Spleen (tissue), 7 donors: ENCODE results near the gene ARSB.

ENCODE experiments used
- POLR2AphosphoS5 ChIP-seq, 3 donors: sonication (generic); formaldehyde crosslinking; IDR thresholded peaks; one replicate each; pipeline ENCODE4 v1.5.1; 2017; ENCODE audit warnings: antibody characterized with exemption in 3 of 3
- TF ChIP-seq, protein P1 (sequence below), 11 experiments: fragments of 200-600 bp in 7 of 11; fragments of 450-650 bp in 4 of 11; sonication (generic) in 4 of 11; IDR thresholded peaks in 8 of 11; conservative IDR thresholded peaks in 3 of 11; 1 replicate in 7 of 11; 2 replicates in 4 of 11; pipeline versions ENCODE4 v1.4.0 to v1.8.0; 2016 to 2021; ENCODE audit warnings: antibody characterized with exemption in 11 of 11, inconsistent platforms in 4 of 11, mild to moderate bottlenecking in 1 of 11
- donor health status: DM: no; HTN: no; CAD: no; lungs with moderate emphysema.
- donor health status: DM: no; HTN: no; CAD: no.
- donor health status: DM: no; HTN: no; CAD: no.

DNA sequence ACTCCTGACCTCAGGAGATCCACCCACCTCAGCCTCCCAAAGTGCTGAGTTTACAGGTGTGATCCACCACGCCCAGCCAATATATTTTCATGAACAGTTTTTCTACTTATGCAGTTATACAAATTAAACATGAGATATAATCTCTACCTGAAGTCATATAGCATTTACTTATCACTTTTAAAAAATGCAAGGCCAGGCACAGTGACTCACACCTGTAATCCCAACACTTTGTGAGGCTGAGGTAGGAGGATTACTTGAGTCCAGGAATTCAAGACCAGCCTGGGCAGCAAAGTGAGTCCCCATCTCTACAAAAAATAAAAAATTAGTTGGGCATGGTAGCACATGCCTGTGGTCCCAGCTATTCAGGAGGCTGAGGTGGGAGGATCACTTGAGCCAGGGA is 171.8 kb downstream of the ARSB start:
- TF ChIP-seq, protein P1, sequence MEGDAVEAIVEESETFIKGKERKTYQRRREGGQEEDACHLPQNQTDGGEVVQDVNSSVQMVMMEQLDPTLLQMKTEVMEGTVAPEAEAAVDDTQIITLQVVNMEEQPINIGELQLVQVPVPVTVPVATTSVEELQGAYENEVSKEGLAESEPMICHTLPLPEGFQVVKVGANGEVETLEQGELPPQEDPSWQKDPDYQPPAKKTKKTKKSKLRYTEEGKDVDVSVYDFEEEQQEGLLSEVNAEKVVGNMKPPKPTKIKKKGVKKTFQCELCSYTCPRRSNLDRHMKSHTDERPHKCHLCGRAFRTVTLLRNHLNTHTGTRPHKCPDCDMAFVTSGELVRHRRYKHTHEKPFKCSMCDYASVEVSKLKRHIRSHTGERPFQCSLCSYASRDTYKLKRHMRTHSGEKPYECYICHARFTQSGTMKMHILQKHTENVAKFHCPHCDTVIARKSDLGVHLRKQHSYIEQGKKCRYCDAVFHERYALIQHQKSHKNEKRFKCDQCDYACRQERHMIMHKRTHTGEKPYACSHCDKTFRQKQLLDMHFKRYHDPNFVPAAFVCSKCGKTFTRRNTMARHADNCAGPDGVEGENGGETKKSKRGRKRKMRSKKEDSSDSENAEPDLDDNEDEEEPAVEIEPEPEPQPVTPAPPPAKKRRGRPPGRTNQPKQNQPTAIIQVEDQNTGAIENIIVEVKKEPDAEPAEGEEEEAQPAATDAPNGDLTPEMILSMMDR (IDR thresholded peaks at IDR 0.05 in 8 of 11, conservative IDR thresholded peaks at IDR 0.05 in 3 of 11) = no peak
- TF ChIP-seq POLR2AphosphoS5 (IDR thresholded peaks at IDR 0.05) = no peak
